Activated T-helper 1 cell treated with anti-CD3 and anti-CD28 coated beads, Interleukin-2, amount 50 U/mL, for 16 hours (primary cell): ENCODE data around the gene SP140.
"Not testable (repeated sequence)": the region's sequence is repeated elsewhere in the genome, so short reads cannot be mapped to it uniquely, and the experiment has no call there.

Source experiments
- DNase-seq, 2 donors: peaks; one replicate each; pipeline ENCODE4 v3.0.0-alpha.2; 2020; ENCODE audit warnings: low read depth in 1 of 2, low spot score in 1 of 2

SP140 gene

DNA sequence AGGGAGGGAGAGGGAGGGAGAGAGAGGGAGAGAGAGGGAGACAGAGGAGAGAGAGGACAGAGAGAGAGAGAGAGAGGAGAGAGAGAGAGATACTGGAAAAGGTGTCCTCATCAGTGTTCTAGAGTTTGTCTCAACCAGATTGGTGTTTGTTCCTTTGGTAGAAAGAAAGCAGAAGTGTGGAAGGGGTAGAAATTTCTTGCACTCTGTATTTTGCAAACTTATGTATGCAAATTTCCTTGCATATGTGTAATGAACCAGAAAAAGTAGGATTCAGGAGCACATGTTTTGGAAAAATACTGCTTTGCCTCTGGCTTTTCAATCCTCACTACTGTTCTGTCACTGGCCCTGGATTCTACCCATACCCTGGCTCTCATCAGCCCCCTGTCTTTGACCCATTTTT lies 1.1 kb upstream of the SP140 start:
- no peak for DNase-seq

DNA sequence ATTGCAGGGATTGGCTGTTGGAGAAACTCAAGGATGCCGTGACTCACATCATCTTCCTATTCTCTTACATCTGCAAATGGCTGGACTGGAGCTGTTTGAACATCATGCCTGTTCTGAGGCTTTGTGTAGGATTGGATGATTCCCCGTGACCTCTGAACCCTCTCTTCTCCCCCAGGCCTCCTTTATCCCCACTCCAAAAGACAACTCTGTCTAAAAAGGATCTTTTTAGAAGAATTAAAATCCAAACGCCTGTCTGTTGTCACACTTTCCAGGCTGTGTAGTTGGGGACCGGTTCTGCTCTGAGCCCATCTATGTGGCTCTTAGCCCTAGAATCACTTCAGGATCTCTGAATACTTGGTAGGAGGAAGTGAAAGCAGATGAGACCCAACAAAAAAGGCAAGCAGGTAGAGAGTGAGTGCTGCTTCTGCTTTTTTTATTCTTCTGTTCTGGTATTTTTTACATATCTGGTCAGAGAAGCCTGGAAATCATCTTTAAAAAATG lies 565 bp downstream of the SP140 start:
- DNase-seq: no peak

DNA sequence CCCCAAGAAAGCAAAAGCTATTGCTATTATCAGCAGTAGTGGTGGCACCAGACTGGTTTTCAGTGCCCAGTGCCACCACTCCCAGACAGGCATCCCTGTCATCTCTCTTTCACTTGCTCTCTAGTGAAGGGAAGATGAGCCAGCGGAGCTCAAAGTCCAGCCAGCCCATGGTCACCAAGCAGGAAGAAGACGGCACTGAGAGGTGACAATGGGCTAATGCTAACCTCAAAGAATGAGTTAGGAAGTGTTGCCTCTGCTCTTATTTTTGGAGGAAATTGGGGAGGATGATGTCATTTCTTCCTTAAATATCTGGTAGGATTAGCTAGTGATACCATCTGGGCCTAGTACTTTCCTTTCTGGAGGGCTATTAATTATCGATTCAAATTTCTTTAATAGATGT lies 1.7 kb downstream of the SP140 start:
- DNase-seq: no peak

DNA sequence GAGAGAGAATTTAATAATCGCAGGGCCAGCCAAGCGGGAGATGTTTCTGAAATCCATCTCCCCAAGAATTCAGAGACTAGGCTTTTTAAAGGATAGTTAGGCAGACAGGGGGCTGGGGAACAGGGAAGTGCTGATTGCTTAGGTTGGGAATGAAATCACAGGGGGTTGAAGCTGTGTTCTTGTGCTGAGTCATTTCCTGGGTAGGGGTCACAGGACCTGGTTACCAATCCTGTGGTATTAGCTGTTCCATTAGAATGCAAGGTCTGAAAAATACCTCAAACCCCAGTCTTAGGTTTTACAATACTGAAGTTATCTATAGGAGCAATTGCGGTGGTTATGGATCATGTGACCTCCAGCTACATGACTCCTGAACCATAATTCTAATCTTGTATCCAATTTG lies 4.6 kb downstream of the SP140 start:
- no peak for DNase-seq

DNA sequence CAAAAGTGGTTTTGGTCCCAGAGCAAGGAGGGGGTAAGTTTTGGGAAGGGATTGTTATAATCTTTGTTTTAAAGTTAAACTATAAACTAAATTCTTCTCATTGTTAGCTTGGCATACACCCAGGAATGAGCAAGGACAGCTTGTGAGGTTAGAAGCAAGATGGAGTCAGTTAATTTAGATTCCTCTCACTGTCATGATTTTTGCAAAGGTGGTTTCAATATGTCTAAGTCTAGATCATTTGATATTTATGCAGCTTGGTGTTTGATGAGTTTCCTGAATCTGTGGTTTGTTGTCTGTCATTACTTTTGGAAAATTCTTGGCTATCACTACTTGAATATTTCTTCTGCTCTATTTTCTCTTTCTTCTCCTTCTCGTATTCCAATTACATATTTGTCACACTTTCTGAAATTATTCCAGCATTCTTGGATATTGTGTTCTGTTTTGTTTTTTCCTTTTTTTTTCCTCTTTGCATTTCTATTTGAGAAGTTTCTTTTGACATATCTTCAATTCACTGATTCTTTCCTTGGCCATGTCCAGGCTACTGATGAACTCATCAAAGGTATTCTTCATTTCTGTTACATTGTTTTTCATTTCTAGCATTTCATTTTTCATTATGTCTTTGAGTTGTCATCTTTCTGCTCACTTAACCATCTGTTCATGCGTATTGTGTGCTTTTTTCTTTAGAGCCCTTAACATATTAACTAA lies 5.1 kb downstream of the SP140 start:
- no peak for DNase-seq

DNA sequence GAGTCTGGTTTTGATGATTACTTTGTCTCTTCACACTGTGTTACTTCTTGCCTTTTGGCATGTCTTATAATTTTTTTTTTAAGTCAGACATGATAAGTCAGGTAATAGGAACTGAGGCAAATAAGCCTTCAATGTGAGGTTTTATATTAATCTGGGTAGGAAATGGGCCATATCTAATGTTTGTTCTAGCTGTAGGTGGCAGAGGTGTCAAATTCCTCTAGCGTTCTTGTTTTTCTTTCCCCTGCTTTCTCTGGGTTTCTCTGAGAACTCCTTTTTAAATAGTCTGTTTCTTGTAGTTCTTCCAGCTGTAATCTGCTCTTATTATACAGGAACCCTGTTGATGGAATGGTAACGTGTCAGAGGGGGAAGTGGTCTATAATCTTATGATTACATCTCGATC lies 5.7 kb downstream of the SP140 start:
- DNase-seq: no peak

DNA sequence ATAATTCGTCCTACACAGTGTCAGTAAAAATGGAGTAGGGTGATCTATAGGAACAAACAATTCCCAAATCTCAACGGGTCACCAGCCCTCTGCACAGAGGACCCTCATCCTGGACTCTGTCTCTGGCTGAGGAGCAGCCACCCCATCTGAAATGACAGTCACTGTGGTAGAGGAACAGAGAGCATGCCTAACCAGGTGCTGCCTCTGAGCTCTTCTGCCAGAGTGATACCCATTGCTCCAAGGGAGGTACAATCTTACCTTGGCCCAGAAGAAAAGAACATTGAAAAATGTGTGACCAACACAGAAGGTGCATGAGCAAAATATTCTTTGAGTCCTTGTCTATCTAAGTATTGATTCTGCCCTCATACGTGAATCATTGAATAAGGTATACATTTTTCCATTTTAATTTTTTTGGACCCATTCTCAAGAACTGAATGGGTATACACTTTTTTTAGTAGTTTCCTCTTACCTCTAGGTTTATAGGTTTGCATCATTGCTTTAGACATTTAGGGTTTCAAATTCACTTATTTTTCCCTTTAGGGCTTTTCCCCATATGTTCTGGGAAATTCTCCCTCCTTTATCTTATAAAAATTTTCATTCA lies 8.7 kb downstream of the SP140 start:
- DNase-seq: no peak

DNA sequence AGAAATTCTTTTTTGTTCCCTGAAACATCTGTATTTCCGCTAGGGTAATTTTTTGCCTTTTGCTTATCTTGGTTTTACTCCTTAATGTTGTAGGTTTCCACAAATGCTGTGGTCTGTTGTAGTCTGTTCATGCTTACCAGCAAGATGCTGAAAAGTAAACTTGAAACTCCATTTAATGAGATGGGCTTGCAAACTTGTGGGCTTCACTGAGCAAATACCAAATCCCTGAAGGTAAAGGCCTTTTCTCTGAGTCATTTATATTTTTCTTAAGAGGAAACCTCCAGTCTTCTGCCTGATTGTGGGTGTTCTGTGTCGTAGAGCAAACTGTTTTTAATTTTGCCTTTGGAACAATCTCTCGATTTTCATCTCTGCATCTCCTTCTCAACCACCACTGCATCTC lies 9.3 kb downstream of the SP140 start:
- no peak for DNase-seq

DNA sequence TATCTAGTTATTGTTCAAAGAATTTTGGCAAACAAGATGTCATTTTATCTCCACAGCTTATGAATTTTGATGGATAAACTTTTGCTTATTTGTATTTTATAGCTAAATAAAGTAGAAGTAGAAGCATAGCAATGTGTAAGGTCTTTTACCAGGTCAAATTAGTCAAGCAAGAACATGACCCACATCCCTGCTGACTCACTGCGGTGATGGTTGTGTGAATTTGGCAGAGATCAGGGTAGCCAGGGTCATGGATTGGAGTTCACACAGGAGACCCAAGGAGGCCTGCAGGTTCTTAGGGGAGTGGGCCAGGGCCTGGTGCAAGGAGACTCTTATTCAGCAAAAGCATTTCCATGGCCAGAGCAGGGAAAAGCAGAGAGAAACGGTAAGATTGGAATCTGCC lies 18.7 kb downstream of the SP140 start:
- DNase-seq: no peak

DNA sequence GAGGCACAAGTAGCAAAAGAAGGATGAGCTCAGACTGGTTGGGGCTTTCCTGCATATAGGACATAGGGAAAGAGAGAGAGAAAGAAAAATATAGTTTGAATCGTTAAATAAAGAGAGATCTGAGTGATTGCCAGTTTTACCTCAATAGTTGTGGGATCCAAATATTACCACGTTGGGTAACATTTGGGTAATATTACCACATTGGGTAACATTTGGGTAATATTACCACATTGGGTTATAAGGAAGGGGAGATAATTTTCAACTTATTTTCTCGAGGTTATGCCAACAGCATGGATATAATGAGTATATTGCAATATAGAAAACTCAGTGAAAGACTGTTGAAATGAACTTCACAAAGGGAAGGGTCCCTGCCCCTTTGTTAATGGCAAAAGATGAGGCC lies 20.7 kb downstream of the SP140 start:
- DNase-seq: no peak

DNA sequence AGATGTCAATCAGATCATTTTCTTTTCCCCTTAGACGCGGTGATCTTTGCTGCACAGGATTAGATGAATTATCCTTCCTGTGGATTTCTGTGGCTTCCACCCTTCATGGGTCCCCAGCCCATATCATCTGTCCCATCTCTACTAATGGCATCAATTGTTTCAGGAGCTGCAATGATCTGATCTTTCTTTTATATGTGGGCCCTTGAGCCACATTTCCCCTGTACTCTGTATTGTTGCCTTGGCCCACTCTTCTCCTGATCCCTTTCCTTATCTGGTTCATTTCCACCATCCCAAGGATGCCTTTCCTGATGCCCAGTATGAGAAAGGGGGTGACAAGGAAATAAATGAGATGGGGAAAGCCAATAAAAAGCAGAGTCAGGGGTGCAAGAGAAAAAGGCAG lies 24.7 kb downstream of the SP140 start:
- no peak for DNase-seq

DNA sequence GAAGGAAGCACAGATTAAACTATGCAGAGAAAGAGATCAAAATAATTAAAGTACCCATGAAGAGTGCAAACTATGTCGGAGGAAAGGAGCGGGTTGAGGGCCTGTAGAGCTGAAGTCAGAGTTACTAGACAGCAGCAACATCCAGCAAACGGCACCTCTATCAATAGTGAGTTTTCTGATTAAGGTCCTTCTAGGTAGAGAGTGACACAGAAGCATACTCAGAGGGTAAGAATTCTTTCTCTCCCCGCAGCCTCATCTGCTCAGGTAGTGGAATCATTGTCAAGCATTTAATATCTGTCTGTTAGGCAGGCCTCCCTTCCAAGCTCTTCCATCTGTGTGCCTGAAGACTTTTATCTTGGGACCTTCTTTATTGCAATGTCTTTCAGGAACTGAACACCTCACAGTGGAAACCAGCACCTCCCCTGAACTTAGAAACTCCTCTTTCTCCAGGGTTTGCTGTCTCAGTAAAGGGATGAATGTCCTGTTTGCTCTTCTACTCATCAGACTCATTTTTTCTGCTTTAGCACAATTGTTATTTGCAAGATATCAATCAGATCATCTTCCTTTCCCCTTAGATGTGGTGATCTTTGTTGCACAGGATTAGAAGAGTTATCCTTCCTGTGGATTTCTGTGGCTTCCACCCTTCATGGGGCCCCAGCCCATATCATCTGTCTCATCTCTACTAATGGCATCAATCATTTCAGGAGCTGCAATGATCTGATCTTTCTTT lies 28.8 kb downstream of the SP140 start:
- peak in 1 of 2 donors; percentile 1 for DNase-seq

DNA sequence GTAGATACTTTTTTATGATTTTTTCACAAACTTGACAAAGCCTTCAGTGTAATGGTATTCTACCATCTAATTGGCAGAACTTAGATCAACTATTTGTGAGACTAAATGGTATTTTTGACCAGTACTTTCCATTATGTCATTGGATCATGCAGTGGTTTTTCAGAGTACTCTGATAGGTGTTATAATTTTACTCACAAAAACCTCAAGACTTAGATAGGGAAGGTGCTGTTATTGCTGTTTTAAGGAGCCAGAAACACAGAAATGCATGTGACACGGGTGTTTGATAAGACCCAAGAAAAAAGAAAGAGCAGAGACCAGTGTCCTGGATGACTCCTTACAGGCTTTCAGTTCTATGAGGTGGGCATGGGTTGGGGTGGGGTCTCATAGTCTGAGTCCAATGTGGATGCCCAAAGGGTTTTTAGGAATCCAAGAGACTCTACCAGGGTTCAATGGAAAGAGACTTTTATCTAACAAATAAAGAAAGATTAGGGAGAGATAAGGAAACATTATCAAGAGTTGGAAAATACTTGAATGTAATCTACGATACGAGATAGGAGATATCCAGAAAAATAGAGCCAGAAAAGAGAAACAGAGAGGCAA lies 31.3 kb downstream of the SP140 start:
- DNase-seq: no peak

DNA sequence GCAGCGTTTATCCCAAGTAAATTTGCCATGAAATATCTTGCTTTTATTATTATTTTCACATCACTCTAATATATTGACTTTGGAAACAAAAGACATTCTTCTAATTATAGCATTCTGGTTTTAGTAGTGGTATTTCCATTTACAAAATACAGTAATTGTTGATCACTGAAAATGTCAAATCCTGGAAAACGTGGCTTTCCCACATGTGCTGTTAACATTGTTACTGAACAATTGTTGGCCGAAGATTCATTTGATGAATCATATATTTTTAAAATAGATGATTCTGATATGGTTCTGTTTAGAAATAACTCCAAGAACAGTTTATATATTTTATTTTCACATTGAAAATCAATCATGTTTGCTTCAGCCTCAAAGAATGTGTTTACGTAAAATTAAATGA lies 32.9 kb downstream of the SP140 start:
- DNase-seq: no peak

DNA sequence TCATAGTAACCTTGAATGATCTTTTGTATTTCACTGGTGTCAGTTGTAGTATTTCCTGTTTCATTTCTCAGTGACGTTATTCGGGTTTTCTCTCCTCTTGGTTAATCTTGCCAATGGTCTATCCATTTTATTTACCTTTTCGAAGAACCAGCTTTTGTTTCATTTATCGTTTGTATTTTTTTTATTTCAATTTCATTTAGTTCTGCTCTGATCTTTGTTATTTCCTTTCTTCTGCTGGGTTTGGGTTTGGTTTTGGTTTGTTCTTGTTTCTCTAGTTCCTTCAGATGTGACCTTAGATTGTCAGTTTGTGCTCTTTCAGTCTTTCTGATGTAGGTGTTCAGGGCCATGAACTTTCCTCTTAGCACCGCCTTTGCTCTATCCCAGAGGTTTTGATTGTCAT lies 36.7 kb downstream of the SP140 start:
- no peak for DNase-seq

DNA sequence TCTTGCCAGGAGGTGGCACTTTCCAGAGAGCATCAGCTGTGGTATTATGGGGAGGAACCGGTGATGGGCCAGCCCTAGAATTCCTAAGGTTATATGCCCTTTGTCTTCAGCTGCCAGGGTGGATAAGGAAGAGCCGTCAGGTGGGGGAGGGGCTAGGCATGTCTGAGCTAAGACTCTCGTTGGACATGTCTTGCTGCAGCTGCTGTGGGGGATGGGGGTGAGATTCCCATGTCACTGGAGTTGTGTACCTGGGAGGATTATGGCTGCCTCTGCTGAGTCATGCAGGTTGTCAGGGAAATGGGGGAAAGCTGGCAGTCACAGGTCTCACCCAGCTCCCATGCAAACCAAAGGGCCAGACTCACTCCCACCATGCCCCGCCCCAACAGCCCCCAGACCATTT lies 39.4 kb downstream of the SP140 start:
- DNase-seq: not testable (repeated sequence)

DNA sequence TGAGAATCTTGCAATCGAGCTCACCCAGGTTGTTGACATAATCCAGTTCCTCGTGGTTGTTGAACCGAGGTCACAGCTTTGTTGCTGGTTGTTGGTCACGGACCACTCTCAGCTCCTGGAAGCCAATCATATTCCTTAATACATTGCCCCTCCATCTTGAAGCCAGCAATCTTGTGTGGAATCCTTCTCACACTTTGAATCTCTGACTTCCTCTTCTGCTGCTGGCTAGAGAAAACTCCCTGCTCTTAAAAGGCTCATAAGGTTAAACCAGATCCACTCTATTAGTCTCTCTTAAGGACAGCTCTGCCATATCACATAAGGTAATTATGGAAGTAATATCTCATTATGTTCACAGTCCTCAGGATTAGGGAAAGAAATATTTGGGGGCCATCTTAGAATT lies 41.1 kb downstream of the SP140 start:
- no peak for DNase-seq

DNA sequence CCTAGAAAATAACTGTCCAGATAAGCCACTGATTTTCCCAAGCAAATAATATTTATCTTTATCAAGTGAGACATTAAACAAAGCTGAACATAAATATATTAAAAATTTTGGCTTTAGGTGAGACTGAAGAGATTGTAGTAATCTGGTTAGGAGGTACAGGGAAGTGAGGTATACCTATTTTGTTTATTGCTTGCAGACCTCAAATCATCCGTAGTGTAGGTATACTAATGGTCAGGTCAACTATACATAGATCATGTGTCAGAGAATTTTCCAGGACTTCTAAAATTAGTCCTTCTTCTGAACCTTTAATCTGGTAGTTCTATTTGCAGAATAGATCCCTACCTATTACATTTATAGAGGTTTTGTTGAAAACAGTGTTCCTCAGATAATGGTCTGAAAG lies 41.5 kb downstream of the SP140 start:
- no peak for DNase-seq

DNA sequence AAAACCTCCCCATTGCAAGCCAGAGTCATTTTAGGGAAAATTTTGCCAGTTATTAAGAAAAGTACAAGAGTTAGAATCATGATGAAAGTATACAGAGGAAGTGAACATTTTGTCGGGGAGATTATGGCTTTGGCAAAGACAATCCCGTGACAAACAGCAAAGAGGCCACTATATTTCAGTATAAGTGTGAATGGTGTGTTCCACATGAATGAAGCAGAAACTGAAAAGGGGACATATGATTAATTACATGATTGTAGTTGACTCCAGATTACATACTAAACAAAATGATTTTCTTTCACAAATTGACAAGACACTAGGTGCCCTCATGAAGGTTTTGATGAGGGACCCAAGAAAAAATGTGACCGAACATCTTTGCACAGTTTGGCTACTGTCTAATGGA lies 42.0 kb downstream of the SP140 start:
- no peak for DNase-seq

DNA sequence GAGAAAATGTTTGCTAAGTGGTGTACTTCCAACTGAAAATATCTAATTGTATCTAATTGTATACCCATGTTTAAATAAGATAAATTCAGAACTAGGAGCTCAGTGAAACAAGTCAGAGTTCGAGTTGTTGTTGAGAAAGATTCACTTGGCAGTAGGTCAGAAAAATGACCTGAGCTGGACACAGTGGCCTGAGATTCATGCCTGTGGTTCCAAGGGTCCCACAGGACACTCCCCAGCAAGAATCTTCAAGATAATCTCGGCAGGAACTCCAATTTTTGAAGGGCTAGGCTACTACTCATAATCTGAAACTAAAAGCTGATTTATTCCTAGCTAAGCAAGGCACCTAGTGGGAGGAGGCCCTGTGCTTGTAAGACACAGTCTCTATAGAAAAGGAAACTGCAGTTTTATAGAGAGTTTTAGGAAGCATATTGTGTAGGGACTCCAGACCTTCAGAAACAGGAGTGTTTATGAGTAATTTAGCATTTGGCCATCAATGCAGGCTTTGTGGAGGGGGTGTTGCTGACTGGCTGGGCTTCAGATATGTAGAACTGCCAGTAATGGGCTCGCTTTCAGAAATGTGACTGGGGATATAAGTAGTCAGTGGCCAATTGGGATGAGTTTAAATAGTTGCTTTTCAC lies 43.2 kb downstream of the SP140 start:
- DNase-seq: no peak

DNA sequence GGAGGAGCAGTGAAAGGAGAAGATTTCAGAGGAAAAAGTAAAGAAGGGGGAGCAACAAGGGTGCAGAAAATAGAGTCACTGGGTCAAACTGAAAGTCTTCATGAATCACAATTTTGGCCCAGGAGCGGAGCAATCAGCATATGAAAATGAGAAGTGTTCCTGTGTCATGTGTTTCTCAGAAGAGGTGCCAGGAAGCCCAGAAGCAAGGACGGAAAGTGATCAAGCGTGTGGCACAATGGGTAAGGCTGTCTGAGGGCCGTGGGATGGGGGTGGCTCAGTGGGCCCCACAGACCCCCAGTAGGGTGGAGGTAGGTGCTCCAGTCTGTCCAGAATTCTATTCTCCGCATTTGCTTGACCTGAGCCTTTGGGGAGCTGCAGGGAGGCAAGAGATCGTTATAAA lies 44.2 kb downstream of the SP140 start:
- DNase-seq: no peak

DNA sequence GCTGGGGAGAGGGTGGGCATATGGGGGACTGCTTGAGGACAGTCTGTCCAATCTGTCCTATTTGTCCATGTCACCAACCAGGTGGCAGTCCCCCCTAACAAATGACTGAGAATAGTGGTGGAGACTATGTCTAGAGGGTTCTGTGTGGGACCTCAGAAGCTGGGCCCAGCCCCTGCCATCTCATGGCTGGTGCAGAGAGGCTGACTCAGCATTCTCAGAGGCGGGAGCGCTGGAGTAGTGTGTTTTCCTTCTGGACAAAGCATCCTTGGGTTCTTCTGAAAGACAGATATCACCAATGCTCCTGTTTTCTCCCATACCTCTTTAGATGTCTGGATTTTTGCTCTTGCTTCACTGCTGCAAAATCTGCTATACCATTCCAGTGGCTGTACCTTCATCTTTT lies 57.4 kb downstream of the SP140 start:
- no peak for DNase-seq
